ENCODE results near the gene ARHGAP26.
A peak's percentile ranks its signal among the peaks of the same experiment; 100 is the strongest.

ARHGAP26 gene

DNA sequence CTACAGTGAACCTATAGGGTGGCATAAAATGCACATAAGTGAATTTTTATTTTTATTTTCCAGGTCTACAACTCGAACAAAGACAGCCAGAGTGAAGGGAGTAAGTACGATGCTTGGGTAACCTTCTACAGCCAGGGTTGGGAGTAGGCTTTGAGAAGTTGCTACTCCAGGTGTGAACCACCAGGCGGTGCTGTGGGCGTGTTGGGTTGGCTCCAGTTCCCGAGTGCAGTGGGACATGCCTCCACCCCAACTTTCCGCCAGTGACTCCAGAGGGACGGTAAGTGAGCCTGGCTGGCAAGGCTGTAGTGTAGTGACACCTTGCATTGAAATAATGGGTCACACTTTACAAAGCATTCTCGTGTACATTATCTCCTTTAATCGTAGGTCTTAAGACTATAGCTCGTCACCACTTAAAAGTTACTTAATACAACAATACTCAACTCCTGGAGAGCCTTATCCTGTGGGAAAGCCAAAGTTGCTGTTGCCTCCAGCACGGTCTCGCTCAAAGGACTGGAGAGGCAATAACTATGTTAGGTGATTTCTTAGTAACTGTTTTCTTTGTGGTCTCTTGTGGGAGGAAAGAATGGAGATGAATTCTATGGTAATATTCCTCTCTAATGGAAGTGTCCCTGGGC is 244.0 kb downstream of the ARHGAP26 start:
- no peak for DNase-seq (ENCODE audit: low read depth)
- H3K4me3 ChIP-seq (ENCODE audit: low read depth, low read length) = no peak overlapping the region
- TF ChIP-seq, protein P1, sequence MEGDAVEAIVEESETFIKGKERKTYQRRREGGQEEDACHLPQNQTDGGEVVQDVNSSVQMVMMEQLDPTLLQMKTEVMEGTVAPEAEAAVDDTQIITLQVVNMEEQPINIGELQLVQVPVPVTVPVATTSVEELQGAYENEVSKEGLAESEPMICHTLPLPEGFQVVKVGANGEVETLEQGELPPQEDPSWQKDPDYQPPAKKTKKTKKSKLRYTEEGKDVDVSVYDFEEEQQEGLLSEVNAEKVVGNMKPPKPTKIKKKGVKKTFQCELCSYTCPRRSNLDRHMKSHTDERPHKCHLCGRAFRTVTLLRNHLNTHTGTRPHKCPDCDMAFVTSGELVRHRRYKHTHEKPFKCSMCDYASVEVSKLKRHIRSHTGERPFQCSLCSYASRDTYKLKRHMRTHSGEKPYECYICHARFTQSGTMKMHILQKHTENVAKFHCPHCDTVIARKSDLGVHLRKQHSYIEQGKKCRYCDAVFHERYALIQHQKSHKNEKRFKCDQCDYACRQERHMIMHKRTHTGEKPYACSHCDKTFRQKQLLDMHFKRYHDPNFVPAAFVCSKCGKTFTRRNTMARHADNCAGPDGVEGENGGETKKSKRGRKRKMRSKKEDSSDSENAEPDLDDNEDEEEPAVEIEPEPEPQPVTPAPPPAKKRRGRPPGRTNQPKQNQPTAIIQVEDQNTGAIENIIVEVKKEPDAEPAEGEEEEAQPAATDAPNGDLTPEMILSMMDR (IDR thresholded peaks at IDR 0.05; ENCODE audit: control insufficient read depth, extremely low read depth, insufficient read depth) = peak; percentile 28

GRCh38 chr5:143016777-143017516 is 246.8 kb downstream of the ARHGAP26 start:
- no peak overlapping the region for H3K4me3 ChIP-seq (ENCODE audit: low read depth, low read length)
- DNase-seq (ENCODE audit: low read depth) = peak; percentile 27
- TF ChIP-seq, protein P1 (IDR thresholded peaks at IDR 0.05; ENCODE audit: control insufficient read depth, extremely low read depth, insufficient read depth) = peak; percentile 63

GRCh38 chr5:143017541-143017940 is 247.4 kb downstream of the ARHGAP26 start:
- no peak for DNase-seq (ENCODE audit: low read depth)
- TF ChIP-seq, protein P1 (IDR thresholded peaks at IDR 0.05; ENCODE audit: control insufficient read depth, extremely low read depth, insufficient read depth) = no peak
- H3K4me3 ChIP-seq (ENCODE audit: low read depth, low read length) = no peak overlapping the region

DNA sequence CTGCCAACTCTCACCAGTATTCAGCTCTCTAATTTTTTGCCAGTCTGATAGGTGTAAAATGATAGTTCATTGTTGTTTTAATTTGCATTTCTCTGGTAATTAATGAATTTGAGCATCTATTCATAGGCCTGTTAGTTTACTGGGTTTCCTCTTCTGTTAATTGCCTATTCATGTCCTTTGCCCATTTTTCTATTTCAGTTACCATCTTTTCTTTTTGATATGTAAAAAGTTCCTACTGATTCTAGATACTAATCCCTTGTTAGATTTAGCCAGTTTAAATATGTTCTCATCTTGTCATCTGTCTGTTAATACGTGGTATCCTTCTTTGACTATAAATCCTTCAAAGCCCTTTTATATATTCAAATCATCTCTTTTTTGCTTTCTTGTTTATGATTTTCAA is 247.8 kb downstream of the ARHGAP26 start:
- TF ChIP-seq, protein P1 (IDR thresholded peaks at IDR 0.05; ENCODE audit: control insufficient read depth, extremely low read depth, insufficient read depth) = no peak
- no peak overlapping the region for H3K4me3 ChIP-seq (ENCODE audit: low read depth, low read length)
- DNase-seq (ENCODE audit: low read depth) = no peak

GRCh38 chr5:143019157-143019556 is 249.0 kb downstream of the ARHGAP26 start:
- no peak for DNase-seq (ENCODE audit: low read depth)
- H3K4me3 ChIP-seq (ENCODE audit: low read depth, low read length) = no peak overlapping the region
- TF ChIP-seq, protein P1 (IDR thresholded peaks at IDR 0.05; ENCODE audit: control insufficient read depth, extremely low read depth, insufficient read depth) = no peak

GRCh38 chr5:143019614-143020515 is 249.7 kb downstream of the ARHGAP26 start:
- TF ChIP-seq, protein P1 (IDR thresholded peaks at IDR 0.05; ENCODE audit: control insufficient read depth, extremely low read depth, insufficient read depth) = no peak
- DNase-seq (ENCODE audit: low read depth) = no peak
- no peak overlapping the region for H3K4me3 ChIP-seq (ENCODE audit: low read depth, low read length)

All from LNCaP clone FGC (cell line).